Activated CD8-positive, alpha-beta T cell treated with anti-CD3 and anti-CD28 coated beads, Interleukin-2, amount 10 ng/mL, durations not matched to agents 7 days and 5 days (primary cell): ENCODE data around the gene GALNT9. TPM values are rescaled to one million over a fixed set of nuclear protein-coding genes. Genes with fewer than 3 reads are reported as not detected.

Source experiments
- ATAC-seq: fragments of 150-1000 bp; cut with Tn5 transposase; one replicate; pipeline ENCODE4 v1.10.0; 2021; ENCODE audit warnings: moderate library complexity
- CTCF ChIA-PET: fragments of 350-600 bp; sonication (Branson Sonifier 250); formaldehyde crosslinking; loops from one replicate; lab custom pipeline; 2021; ENCODE audit warnings: antibody characterized with exemption; lab: Charles Lee
- POLR2A ChIA-PET: fragments of 350-600 bp; sonication (Branson Sonifier 250); formaldehyde crosslinking; loops from one replicate; lab custom pipeline; 2021; ENCODE audit warnings: antibody characterized with exemption; lab: Charles Lee
- DNase-seq: peaks from one replicate; pipeline ENCODE4 v3.0.0-alpha.2; 2020
- H3K27ac Mint-ChIP-seq: one replicate; pipeline ENCODE4 v1.8.0; 2021; ENCODE audit warnings: mild to moderate bottlenecking, mixed read lengths
- H3K27me3 Mint-ChIP-seq: one replicate; pipeline ENCODE4 v1.8.0; 2021; ENCODE audit warnings: low read depth, mixed read lengths
- H3K36me3 Mint-ChIP-seq: one replicate; pipeline ENCODE4 v1.8.0; 2021; ENCODE audit warnings: low read depth, mixed read lengths
- H3K4me1 Mint-ChIP-seq: one replicate; pipeline ENCODE4 v1.8.0; 2021; ENCODE audit warnings: low read depth, mixed read lengths
- H3K4me3 Mint-ChIP-seq: one replicate; pipeline ENCODE4 v1.8.0; 2021; ENCODE audit warnings: mild to moderate bottlenecking, mixed read lengths
- H3K9me3 Mint-ChIP-seq: one replicate; pipeline ENCODE4 v1.8.0; 2022; ENCODE audit warnings: mixed read lengths; ENCODE audit not compliant: insufficient read depth
- total RNA-seq, 2 experiments: library from RNA; stranded (reverse); gene quantifications; one replicate each; pipeline ENCODE4 v1.2.3, GENCODE V29; 2021

The GALNT9 gene
- total RNA-seq, 2 experiments from 2014 or later: not detected

GRCh38 chr12:132289356-132290202, 39.8 kb downstream of the GALNT9 start:
- CTCF ChIA-PET: no interaction called here
- H3K27ac Mint-ChIP-seq: no peak overlapping the region
- DNase-seq: no peak
- H3K4me1 Mint-ChIP-seq: no peaks in the 10 kb centered on the region
- H3K9me3 Mint-ChIP-seq: peaks cover 6% of the 10 kb centered on the region
- POLR2A ChIA-PET: no interaction called here
- no peak overlapping the region for H3K4me3 Mint-ChIP-seq
- H3K36me3 Mint-ChIP-seq: no peaks in the 10 kb centered on the region
- H3K27me3 Mint-ChIP-seq: peaks cover 12% of the 10 kb centered on the region
- no peak for ATAC-seq

- CTCF ChIA-PET: no interaction called here
- H3K9me3 Mint-ChIP-seq: peaks cover 6% of the 10 kb centered on the region
- peaks cover 4% of the 10 kb centered on the region for H3K4me1 Mint-ChIP-seq
- no peak for ATAC-seq
- no peaks in the 10 kb centered on the region for H3K36me3 Mint-ChIP-seq
- POLR2A ChIA-PET: no interaction called here
- H3K27ac Mint-ChIP-seq: no peak overlapping the region
- peaks cover 18% of the 10 kb centered on the region for H3K27me3 Mint-ChIP-seq
- DNase-seq: no peak
- H3K4me3 Mint-ChIP-seq: no peak overlapping the region
Measured at GRCh38 chr12:132288516-132289215, 40.7 kb downstream of the GALNT9 start.

- POLR2A ChIA-PET: no interaction called here
- ATAC-seq (no peak), DNase-seq (no peak)
- Mint-ChIP-seq H3K4me1 (peaks cover 7% of the 10 kb centered on the region), H3K27me3 (peaks cover 18% of the 10 kb centered on the region), H3K27ac (no peak overlapping the region), H3K4me3 (no peak overlapping the region), H3K9me3 (peaks cover 6% of the 10 kb centered on the region), H3K36me3 (no peaks in the 10 kb centered on the region)
- CTCF ChIA-PET: no interaction called here
Measured at GRCh38 chr12:132287391-132288238, 41.8 kb downstream of the GALNT9 start.

- DNase-seq (no peak), ATAC-seq (no peak)
- H3K36me3 Mint-ChIP-seq: no peaks in the 10 kb centered on the region
- no peak overlapping the region for H3K4me3 Mint-ChIP-seq
- no peak overlapping the region for H3K27ac Mint-ChIP-seq
- H3K4me1 Mint-ChIP-seq: peaks cover 7% of the 10 kb centered on the region
- H3K9me3 Mint-ChIP-seq: peaks cover 6% of the 10 kb centered on the region
- ChIA-PET POLR2A (no interaction called here), CTCF (no interaction called here)
- H3K27me3 Mint-ChIP-seq: peaks cover 18% of the 10 kb centered on the region
Measured at GRCh38 chr12:132286912-132287311, 42.5 kb downstream of the GALNT9 start.

- H3K36me3 Mint-ChIP-seq: no peaks in the 10 kb centered on the region
- POLR2A ChIA-PET: no interaction called here
- ATAC-seq (no peak), DNase-seq (no peak)
- peaks cover 18% of the 10 kb centered on the region for H3K27me3 Mint-ChIP-seq
- no peak overlapping the region for H3K4me3 Mint-ChIP-seq
- CTCF ChIA-PET: no interaction called here
- H3K27ac Mint-ChIP-seq: no peak overlapping the region
- peaks cover 7% of the 10 kb centered on the region for H3K4me1 Mint-ChIP-seq
- peaks cover 6% of the 10 kb centered on the region for H3K9me3 Mint-ChIP-seq
Measured at GRCh38 chr12:132285991-132286681, 43.3 kb downstream of the GALNT9 start.

- Mint-ChIP-seq H3K4me3 (no peak overlapping the region), H3K36me3 (no peaks in the 10 kb centered on the region), H3K4me1 (peaks cover 7% of the 10 kb centered on the region), H3K9me3 (peaks cover 6% of the 10 kb centered on the region), H3K27ac (no peak overlapping the region), H3K27me3 (peaks cover 18% of the 10 kb centered on the region)
- DNase-seq: no peak
- CTCF ChIA-PET: no interaction called here
- no peak for ATAC-seq
- POLR2A ChIA-PET: no interaction called here
Measured at GRCh38 chr12:132284827-132285741, 44.3 kb downstream of the GALNT9 start.

GRCh38 chr12:132284071-132284826, 45.1 kb downstream of the GALNT9 start:
- Mint-ChIP-seq H3K9me3 (peaks cover under 1% of the 10 kb centered on the region), H3K4me1 (peaks cover 7% of the 10 kb centered on the region), H3K4me3 (no peak overlapping the region), H3K27me3 (peaks cover 18% of the 10 kb centered on the region), H3K36me3 (no peaks in the 10 kb centered on the region), H3K27ac (no peak overlapping the region)
- no peak for ATAC-seq
- DNase-seq: no peak
- POLR2A ChIA-PET: no interaction called here
- CTCF ChIA-PET: no interaction called here

GRCh38 chr12:132282950-132283771, 46.2 kb downstream of the GALNT9 start:
- Mint-ChIP-seq H3K36me3 (no peaks in the 10 kb centered on the region), H3K27ac (no peak overlapping the region), H3K4me3 (no peak overlapping the region), H3K4me1 (peaks cover 7% of the 10 kb centered on the region), H3K9me3 (no peaks in the 10 kb centered on the region), H3K27me3 (peaks cover 18% of the 10 kb centered on the region)
- CTCF ChIA-PET: no interaction called here
- POLR2A ChIA-PET: no interaction called here
- ATAC-seq (no peak), DNase-seq (peak; percentile 35)

GRCh38 chr12:132282031-132282949, 47.1 kb downstream of the GALNT9 start:
- peaks cover 7% of the 10 kb centered on the region for H3K4me1 Mint-ChIP-seq
- POLR2A ChIA-PET: no interaction called here
- peaks cover 18% of the 10 kb centered on the region for H3K27me3 Mint-ChIP-seq
- no peaks in the 10 kb centered on the region for H3K9me3 Mint-ChIP-seq
- DNase-seq: no peak
- no peak overlapping the region for H3K27ac Mint-ChIP-seq
- H3K36me3 Mint-ChIP-seq: no peaks in the 10 kb centered on the region
- CTCF ChIA-PET: no interaction called here
- ATAC-seq: no peak
- no peak overlapping the region for H3K4me3 Mint-ChIP-seq
